ENCODE measurements around the gene SLC17A9. TPM values are rescaled to one million over a fixed set of nuclear protein-coding genes. Genes with fewer than 3 reads are reported as not detected.

The SLC17A9 gene
- total RNA-seq, 5 donors from 2014 or later (not counting 1 experiment from before 2014, with no cell fraction given): 5.3 to 8.8 (median 8.3) TPM

GRCh38 chr20:62951143-62951895 lies 1.2 kb upstream of the SLC17A9 start:
- H3K27me3 Mint-ChIP-seq: no peaks in the 10 kb centered on the region
- H3K4me1 ChIP-seq (ENCODE audit: control insufficient read depth in 1 of 2, extremely low read depth in 1 of 2, insufficient read depth in 2 of 2, low read length in 2 of 2): peaks cover 12 to 42% of the 10 kb centered on the region in 2 experiments
- H3K27ac ChIP-seq (ENCODE audit: low read length): no peak overlapping the region
- 81% methylated on average over 7 of the region's 11 CpGs for WGBS (ENCODE audit: insufficient coverage)
- peak overlapping the region in 1 of 2 donors; percentile 25 for H3K27ac Mint-ChIP-seq
- H3K27me3 ChIP-seq (replicated peaks in 1 of 2; ENCODE audit: control insufficient read depth in 2 of 2, extremely low read depth in 1 of 2, insufficient read depth in 2 of 2, low read length in 1 of 2): no peaks in the 10 kb centered on the region
- DNase-seq (no peak), ATAC-seq (replicated peaks in 1 of 4) (no peak)
- H3K4me3 ChIP-seq (ENCODE audit: control insufficient read depth in 1 of 2, extremely low read depth in 1 of 2, low read length in 1 of 2): no peak overlapping the region
- H3K9me3 ChIP-seq: no peaks in the 10 kb centered on the region
- peak overlapping the region in 1 of 3 donors; percentile 92 for H3K4me3 Mint-ChIP-seq
- peaks cover 33% of the 10 kb centered on the region for H3K36me3 Mint-ChIP-seq
- peaks cover 10 to 37% of the 10 kb centered on the region in 2 donors for H3K36me3 ChIP-seq (ENCODE audit: control insufficient read depth in 2 of 2, extremely low read depth in 1 of 2, insufficient read depth in 1 of 2, low read length in 1 of 2)
- POLR2A ChIA-PET: no interaction called here
- H3K4me1 Mint-ChIP-seq: peaks cover 30 to 34% (median 34%) of the 10 kb centered on the region in 3 donors
- CTCF ChIA-PET: no interaction called here
- no peaks in the 10 kb centered on the region for H3K9me3 Mint-ChIP-seq

DNA sequence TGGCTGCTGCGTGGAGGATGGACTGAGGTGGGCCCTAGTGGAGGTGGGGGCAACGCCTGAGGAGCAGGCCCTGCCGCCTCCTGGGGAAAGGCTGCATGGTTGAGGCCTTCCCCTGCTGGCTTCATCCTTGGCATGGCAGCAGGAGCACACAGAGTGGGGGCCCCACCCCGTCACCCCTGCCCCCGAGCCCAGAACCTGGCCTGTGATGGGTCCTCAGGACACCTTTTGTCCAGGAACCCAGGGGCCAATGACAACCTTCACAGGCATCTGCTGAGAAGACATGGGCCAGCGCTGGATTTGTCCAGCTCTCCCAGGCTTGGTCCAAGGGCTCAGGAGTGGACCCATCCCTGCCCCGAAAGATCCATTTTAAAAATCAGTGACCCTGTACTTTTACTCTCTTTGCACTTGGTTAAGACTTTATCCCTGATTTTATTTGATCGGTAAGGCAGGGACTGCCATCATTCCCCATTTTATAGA lies 575 bp upstream of the SLC17A9 start:
- WGBS (ENCODE audit: insufficient coverage): 91% methylated on average over 8 of the region's 8 CpGs

GRCh38 chr20:62952968-62953838 lies 694 bp downstream of the SLC17A9 start:
- WGBS (ENCODE audit: insufficient coverage): 56% methylated on average over 16 of the region's 19 CpGs
- POLR2A ChIA-PET: interaction anchor here in 1 of 2 donors (0.5 to 0.7 kb wide), 2 partner anchors 28 to 31 kb away, joined by 3 to 4 read pairs; no protein-coding TSS in a partner anchor

More for the DNA sequence above, 575 bp upstream of the SLC17A9 start:
- Mint-ChIP-seq H3K9me3 (no peaks in the 10 kb centered on the region), H3K4me3 (peak overlapping the region in 2 of 3 donors; percentile 24 to 92), H3K36me3 (peaks cover 30% of the 10 kb centered on the region), H3K4me1 (peaks cover 29 to 34% (median 30%) of the 10 kb centered on the region in 3 donors), H3K27me3 (no peaks in the 10 kb centered on the region), H3K27ac (peak overlapping the region in 1 of 2 donors; percentile 39)
- peak overlapping the region; percentile 19 for H3K27ac ChIP-seq (ENCODE audit: low read length)
- no peaks in the 10 kb centered on the region for H3K9me3 ChIP-seq
- ATAC-seq (replicated peaks in 1 of 4) (no peak), DNase-seq (no peak)
- H3K4me1 ChIP-seq (ENCODE audit: control insufficient read depth in 1 of 2, extremely low read depth in 1 of 2, insufficient read depth in 2 of 2, low read length in 2 of 2): peaks cover 12 to 42% of the 10 kb centered on the region in 2 experiments
- POLR2A ChIA-PET: no interaction called here
- H3K27me3 ChIP-seq (replicated peaks in 1 of 2; ENCODE audit: control insufficient read depth in 2 of 2, extremely low read depth in 1 of 2, insufficient read depth in 2 of 2, low read length in 1 of 2): no peaks in the 10 kb centered on the region
- CTCF ChIA-PET: no interaction called here
- H3K36me3 ChIP-seq (ENCODE audit: control insufficient read depth in 2 of 2, extremely low read depth in 1 of 2, insufficient read depth in 1 of 2, low read length in 1 of 2): peaks cover 7 to 30% of the 10 kb centered on the region in 2 donors
- H3K4me3 ChIP-seq (ENCODE audit: control insufficient read depth in 1 of 2, extremely low read depth in 1 of 2, low read length in 1 of 2): peak overlapping the region in 1 of 2 donors; percentile 32

DNA sequence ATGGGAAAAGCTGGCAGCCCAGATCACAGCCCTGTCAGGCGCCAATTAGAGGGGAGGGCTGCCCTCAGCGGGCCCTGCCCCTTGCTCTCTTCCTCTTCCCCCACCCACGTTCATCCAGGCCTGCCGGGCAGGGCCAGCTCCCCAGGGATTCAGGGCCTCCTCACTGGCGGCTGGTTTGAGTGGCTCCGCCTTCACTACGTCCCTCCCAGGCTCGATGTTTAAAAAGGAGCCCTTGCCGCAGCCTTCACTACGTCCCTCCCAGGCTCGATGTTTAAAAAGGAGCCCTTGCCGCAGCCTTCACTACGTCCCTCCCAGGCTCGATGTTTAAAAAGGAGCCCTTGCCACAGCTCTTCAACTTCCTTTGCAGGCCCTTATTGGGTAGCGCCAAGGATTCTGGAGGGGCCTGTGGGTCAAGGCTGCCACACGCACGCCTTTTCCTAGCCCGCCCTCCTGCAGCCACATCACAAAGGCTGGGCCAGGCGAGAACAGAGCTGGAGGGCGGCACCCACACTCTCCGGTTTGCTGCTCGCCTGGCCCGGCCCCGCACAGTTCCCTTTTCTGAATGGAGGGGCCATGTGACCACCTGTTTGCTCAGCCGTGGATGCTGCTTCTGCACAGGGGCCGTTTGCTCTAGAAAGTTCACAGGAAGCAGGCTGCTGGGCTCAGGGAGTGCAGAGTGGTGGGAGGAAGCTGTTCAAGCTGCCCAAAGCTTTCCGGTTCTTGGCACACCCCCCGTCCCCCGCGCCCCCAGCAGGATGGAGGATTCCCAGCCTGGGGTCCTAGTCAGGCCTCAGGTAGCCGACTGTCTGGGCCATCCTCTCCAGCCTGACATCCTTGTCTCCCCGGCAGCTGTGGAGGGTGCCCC lies 1.6 kb downstream of the SLC17A9 start:
- peak overlapping the region; percentile 88 for H3K27ac ChIP-seq (ENCODE audit: low read length)
- H3K4me1 Mint-ChIP-seq: peaks cover 18 to 34% (median 30%) of the 10 kb centered on the region in 3 donors
- peak overlapping the region; percentile 96 for H3K27ac Mint-ChIP-seq
- peak overlapping the region; percentile 76 to 92 (median 77) for H3K4me3 Mint-ChIP-seq
- 4% methylated on average over 30 of the region's 32 CpGs for WGBS (ENCODE audit: insufficient coverage)
- ChIA-PET POLR2A (interaction anchor here (0.5 to 0.8 kb wide), 4 partner anchors 16 to 284 kb away, joined by 3 to 5 read pairs (median 4); partner anchors contain the start of gene GID8 (in 1 of the 2)), CTCF (interaction anchor here in 1 of 2 donors (0.7 to 1.7 kb wide), 5 partner anchors 18 to 55 kb away, joined by 3 to 6 read pairs (median 3); no protein-coding TSS in a partner anchor)
- no peaks in the 10 kb centered on the region for H3K27me3 ChIP-seq (replicated peaks in 1 of 2; ENCODE audit: control insufficient read depth in 2 of 2, extremely low read depth in 1 of 2, insufficient read depth in 2 of 2, low read length in 1 of 2)
- peak; percentile 57 to 86 (median 73) for DNase-seq
- H3K27me3 Mint-ChIP-seq: no peaks in the 10 kb centered on the region
- H3K4me1 ChIP-seq (ENCODE audit: control insufficient read depth in 1 of 2, extremely low read depth in 1 of 2, insufficient read depth in 2 of 2, low read length in 2 of 2): peaks cover 12 to 54% of the 10 kb centered on the region in 2 experiments
- H3K36me3 Mint-ChIP-seq: peaks cover 15% of the 10 kb centered on the region
- no peaks in the 10 kb centered on the region for H3K9me3 Mint-ChIP-seq
- peak; percentile 89 to 91 (median 89) for ATAC-seq (replicated peaks in 1 of 4)
- no peaks in the 10 kb centered on the region for H3K9me3 ChIP-seq
- H3K4me3 ChIP-seq (ENCODE audit: control insufficient read depth in 1 of 2, extremely low read depth in 1 of 2, low read length in 1 of 2): peak overlapping the region; percentile 32 to 34
- peaks cover 5 to 15% of the 10 kb centered on the region in 2 donors for H3K36me3 ChIP-seq (ENCODE audit: control insufficient read depth in 2 of 2, extremely low read depth in 1 of 2, insufficient read depth in 1 of 2, low read length in 1 of 2)

More at GRCh38 chr20:62952968-62953838, 694 bp downstream of the SLC17A9 start:
- no peaks in the 10 kb centered on the region for H3K9me3 Mint-ChIP-seq
- peak overlapping the region; percentile 76 to 92 (median 77) for H3K4me3 Mint-ChIP-seq
- ATAC-seq (replicated peaks in 1 of 4) (no peak), DNase-seq (no peak)
- peaks cover 21% of the 10 kb centered on the region for H3K36me3 Mint-ChIP-seq
- H3K27ac Mint-ChIP-seq: peak overlapping the region; percentile 96
- H3K36me3 ChIP-seq (ENCODE audit: control insufficient read depth in 2 of 2, extremely low read depth in 1 of 2, insufficient read depth in 1 of 2, low read length in 1 of 2): peaks cover 5 to 20% of the 10 kb centered on the region in 2 donors
- peak overlapping the region; percentile 88 for H3K27ac ChIP-seq (ENCODE audit: low read length)
- CTCF ChIA-PET: interaction anchor here in 1 of 2 donors (1.0 to 1.7 kb wide), 3 partner anchors 19 to 56 kb away, joined by 3 to 6 read pairs (median 4); no protein-coding TSS in a partner anchor
- H3K4me1 ChIP-seq (ENCODE audit: control insufficient read depth in 1 of 2, extremely low read depth in 1 of 2, insufficient read depth in 2 of 2, low read length in 2 of 2): peaks cover 12 to 45% of the 10 kb centered on the region in 2 experiments
- no peaks in the 10 kb centered on the region for H3K9me3 ChIP-seq
- peak overlapping the region; percentile 32 to 34 for H3K4me3 ChIP-seq (ENCODE audit: control insufficient read depth in 1 of 2, extremely low read depth in 1 of 2, low read length in 1 of 2)
- peaks cover 18 to 34% (median 30%) of the 10 kb centered on the region in 3 donors for H3K4me1 Mint-ChIP-seq
- H3K27me3 Mint-ChIP-seq: no peaks in the 10 kb centered on the region
- no peaks in the 10 kb centered on the region for H3K27me3 ChIP-seq (replicated peaks in 1 of 2; ENCODE audit: control insufficient read depth in 2 of 2, extremely low read depth in 1 of 2, insufficient read depth in 2 of 2, low read length in 1 of 2)

DNA sequence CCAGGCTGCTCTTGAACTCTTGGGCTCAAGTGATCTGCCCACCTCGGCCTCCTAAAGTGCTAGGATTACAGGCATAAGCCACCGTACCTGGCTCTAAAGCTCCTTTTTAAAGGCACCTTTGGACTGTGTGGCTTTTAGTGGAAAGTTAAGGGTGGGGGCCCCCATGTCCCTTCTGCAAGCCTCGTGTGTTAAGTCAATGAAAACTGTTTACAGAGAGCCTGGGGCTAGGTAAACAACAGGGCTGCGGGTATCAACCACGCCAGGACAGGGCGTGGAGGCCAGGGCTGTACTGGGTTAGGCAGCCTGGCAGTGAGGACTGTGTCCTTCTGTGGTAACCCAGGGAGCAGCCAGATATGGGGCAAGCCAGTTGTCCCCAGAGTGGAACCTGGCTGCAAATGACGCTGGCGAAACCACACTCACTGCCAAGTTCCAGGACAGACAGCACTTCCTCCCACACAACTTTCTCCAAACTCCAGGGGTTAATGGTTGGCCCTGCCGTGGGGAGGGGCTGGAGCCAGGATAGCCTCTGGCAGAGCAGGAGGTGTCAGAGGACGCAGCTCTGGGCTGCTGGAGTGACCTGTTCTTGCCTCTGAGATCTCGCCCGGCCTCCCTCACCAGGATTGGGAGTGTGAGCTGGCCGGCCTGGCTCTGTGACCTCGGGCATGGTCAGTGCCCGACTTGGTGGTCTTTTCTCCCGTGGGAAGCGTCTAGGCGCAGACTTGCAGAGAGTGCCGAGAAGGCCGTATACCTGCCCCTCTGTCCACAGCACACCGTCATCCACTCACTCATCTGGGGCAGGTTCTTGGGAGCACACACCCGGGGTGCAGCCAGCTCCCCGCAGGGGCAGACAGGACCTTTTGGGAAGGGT lies 3.2 kb downstream of the SLC17A9 start:
- H3K4me1 Mint-ChIP-seq: peaks cover 13 to 39% (median 35%) of the 10 kb centered on the region in 3 donors
- no peaks in the 10 kb centered on the region for H3K27me3 Mint-ChIP-seq
- Histone ChIP-seq H3K27ac (ENCODE audit: low read length) (no peak overlapping the region), H3K4me1 (ENCODE audit: control insufficient read depth in 1 of 2, extremely low read depth in 1 of 2, insufficient read depth in 2 of 2, low read length in 2 of 2) (peaks cover 12 to 66% of the 10 kb centered on the region in 2 experiments), H3K9me3 (no peaks in the 10 kb centered on the region), H3K36me3 (ENCODE audit: control insufficient read depth in 2 of 2, extremely low read depth in 1 of 2, insufficient read depth in 1 of 2, low read length in 1 of 2) (peaks cover 0 to under 1% of the 10 kb centered on the region in 2 donors), H3K4me3 (ENCODE audit: control insufficient read depth in 1 of 2, extremely low read depth in 1 of 2, low read length in 1 of 2) (no peak overlapping the region), H3K27me3 (replicated peaks in 1 of 2; ENCODE audit: control insufficient read depth in 2 of 2, extremely low read depth in 1 of 2, insufficient read depth in 2 of 2, low read length in 1 of 2) (no peaks in the 10 kb centered on the region)
- ChIA-PET CTCF (no interaction called here), POLR2A (no interaction called here)
- no peaks in the 10 kb centered on the region for H3K9me3 Mint-ChIP-seq
- ATAC-seq (replicated peaks in 1 of 4) (no peak), DNase-seq (no peak)
- H3K36me3 Mint-ChIP-seq: peaks cover under 1% of the 10 kb centered on the region
- peak overlapping the region; percentile 96 for H3K27ac Mint-ChIP-seq
- WGBS (ENCODE audit: insufficient coverage): 93% methylated on average over 13 of the region's 23 CpGs
- peak overlapping the region in 1 of 3 donors; percentile 92 for H3K4me3 Mint-ChIP-seq

Data from T-cell (primary cell).